Stomach (tissue), 9 donors: ENCODE measurements around the gene NAV1. TPM values are rescaled to one million over a fixed set of nuclear protein-coding genes. Genes with fewer than 3 reads are reported as not detected.

Experiments used
- DNase-seq, 2 donors: peaks; one replicate each; pipeline versions ENCODE4 v3.0.0 to v3.0.0-alpha.2; 2013 to 2019
- H3K27ac ChIP-seq, 5 donors: fragments of 200-600 bp in 4 of 5; sonication (generic) in 4 of 5; one replicate each; pipeline ENCODE4 v1.5.1; 2013 to 2019; ENCODE audit warnings: mild to moderate bottlenecking in 1 of 5, moderate library complexity in 1 of 5
- H3K27me3 ChIP-seq, 3 donors: fragments of 200-600 bp; sonication (generic); one replicate each; pipeline ENCODE4 v1.5.1; 2017 to 2019; ENCODE audit warnings: mixed run types in 1 of 3
- H3K36me3 ChIP-seq, 4 donors: fragments of 200-600 bp; sonication (generic); 1 replicate in 3 of 4; 2 replicates in 1 of 4; pipeline ENCODE4 v1.5.1; 2016 to 2019
- H3K4me1 ChIP-seq, 4 donors: fragments of 200-600 bp; sonication (generic); one replicate each; pipeline ENCODE4 v1.5.1; 2016 to 2019
- H3K4me3 ChIP-seq, 4 donors: fragments of 200-600 bp; sonication (generic) in 3 of 4; one replicate each; pipeline ENCODE4 v1.5.1; 2016 to 2019; ENCODE audit warnings: mild to moderate bottlenecking in 1 of 4
- H3K9me3 ChIP-seq, 4 donors: fragments of 200-600 bp; sonication (generic); one replicate each; pipeline ENCODE4 v1.5.1; 2016 to 2019
- CTCF ChIP-seq, 7 experiments: fragments of 450-650 bp in 4 of 7; fragments of 200-600 bp in 3 of 7; sonication (generic) in 3 of 7; IDR thresholded peaks; one replicate each; pipeline ENCODE4 v1.5.1; 2016 to 2019; ENCODE audit warnings: antibody characterized with exemption in 7 of 7, control low read depth in 2 of 7, mild to moderate bottlenecking in 1 of 7
- EP300 ChIP-seq: sonication (generic); formaldehyde crosslinking; IDR thresholded peaks from one replicate; pipeline ENCODE4 v1.6.1; 2017; ENCODE audit warnings: antibody characterized with exemption
- POLR2A ChIP-seq, 4 donors: fragments of 450-650 bp; IDR thresholded peaks; one replicate each; pipeline ENCODE4 v1.6.1; 2016; ENCODE audit warnings: antibody characterized with exemption in 4 of 4, control low read depth in 2 of 4, mild to moderate bottlenecking in 1 of 4, moderate library complexity in 1 of 4
- POLR2AphosphoS5 ChIP-seq, 3 donors: sonication (generic); formaldehyde crosslinking; IDR thresholded peaks; one replicate each; pipeline ENCODE4 v1.6.1; 2016; ENCODE audit warnings: antibody characterized with exemption in 3 of 3
- WGBS, 5 donors: extraction: QIAGEN DNeasy Blood & Tissue Kit in 3 of 5; methylation state at CpG; one replicate each; pipeline versions ENCODE4 v1.1.5 to v1.1.7; 2013 to 2018; 5-methylcytosine and 5-hydroxymethylcytosine counted together
- intact Hi-C: fragments of 100-400 bp; cut with DNase I; formaldehyde crosslinking; loops from one replicate; pipeline ENCODE4 v1.15.1; 2023; ENCODE audit warnings: low total_unique reads
- polyA plus RNA-seq, 3 donors: library from polyadenylated mRNA; stranded (reverse); fragments of 200-250 nt; gene quantifications; one replicate each; pipeline ENCODE4 v1.2.3, GENCODE V29; 2013
- total RNA-seq, 5 donors: library from RNA; depleted of rRNA; stranded (reverse); fragments of >200 nt; gene quantifications; one replicate each; pipeline versions ENCODE4 v1.1.0 to v1.2.3, GENCODE V29; 2014 to 2016
- donor health status: healthy with polysubstance abuse.
- donor health status: Bipolar disorder and iron deficiency.
- donor health status: healthy.

NAV1 gene
- total and polyA plus RNA-seq, 8 donors, result 3.0 to 33.0 (median 11.9) TPM

GRCh38 chr1:201525193-201525778 is 13.6 kb upstream of the NAV1 start:
- no peaks in the 10 kb centered on the region for H3K9me3 ChIP-seq
- H3K4me3 ChIP-seq, result no peak overlapping the region
- WGBS, 5 donors, result 85 to 98% (median 94%) methylated on average over 1 of the region's 1 CpG
- no peak for DNase-seq
- no peak for TF ChIP-seq POLR2A (IDR thresholded peaks at IDR 0.05)
- H3K36me3 ChIP-seq, result peaks cover 0 to 6% (median 1%) of the 10 kb centered on the region in 4 donors
- intact Hi-C loops, result no loop called here
- H3K4me1 ChIP-seq, result no peaks in the 10 kb centered on the region
- H3K27ac ChIP-seq, result no peak overlapping the region
- H3K27me3 ChIP-seq, result no peaks in the 10 kb centered on the region

GRCh38 chr1:201527879-201528278 is 11.0 kb upstream of the NAV1 start:
- DNase-seq, result no peak
- Histone ChIP-seq H3K36me3 (no peaks in the 10 kb centered on the region), H3K4me1 (peaks cover 0 to 15% (median 8%) of the 10 kb centered on the region in 4 donors), H3K9me3 (no peaks in the 10 kb centered on the region), H3K27ac (no peak overlapping the region), H3K27me3 (no peaks in the 10 kb centered on the region), H3K4me3 (no peak overlapping the region)
- 90 to 96% (median 93%) methylated on average over 5 of the region's 5 CpGs for WGBS, 5 donors
- intact Hi-C loops, result no loop called here
- TF ChIP-seq POLR2AphosphoS5 (IDR thresholded peaks at IDR 0.05) (no peak), EP300 (no peak), CTCF (IDR thresholded peaks at IDR 0.05) (no peak), POLR2A (IDR thresholded peaks at IDR 0.05) (no peak)

- WGBS, 5 donors, result 79 to 93% (median 83%) methylated on average over 3 of the region's 3 CpGs
These were observed 10.2 kb upstream of the NAV1 start for GRCh38 chr1:201528631-201529252.

GRCh38 chr1:201530741-201531531 is 8.0 kb upstream of the NAV1 start:
- intact Hi-C loops, result no loop called here
- Histone ChIP-seq H3K9me3 (no peaks in the 10 kb centered on the region), H3K27ac (peak overlapping the region in 3 of 5 donors; percentile 11 to 54 (median 41)), H3K4me3 (no peak overlapping the region), H3K36me3 (no peaks in the 10 kb centered on the region), H3K27me3 (peaks cover 0 to 2% (median 0%) of the 10 kb centered on the region in 3 donors), H3K4me1 (peaks cover 1 to 22% (median 14%) of the 10 kb centered on the region in 4 donors)
- WGBS, 5 donors, result 51 to 70% (median 64%) methylated on average over 22 to 26 of the region's 26 CpGs
- TF ChIP-seq POLR2A (IDR thresholded peaks at IDR 0.05) (no peak), CTCF (IDR thresholded peaks at IDR 0.05) (peak in 5 of 7 experiments; percentile 43 to 66 (median 59)), POLR2AphosphoS5 (IDR thresholded peaks at IDR 0.05) (peak in 2 of 3 donors; percentile 29 to 44), EP300 (no peak)
- peak; percentile 67 to 92 for DNase-seq

More at GRCh38 chr1:201528631-201529252, 10.2 kb upstream of the NAV1 start:
- Histone ChIP-seq H3K27me3 (no peaks in the 10 kb centered on the region), H3K4me3 (no peak overlapping the region), H3K9me3 (no peaks in the 10 kb centered on the region), H3K27ac (no peak overlapping the region), H3K4me1 (peaks cover 0 to 15% (median 8%) of the 10 kb centered on the region in 4 donors), H3K36me3 (no peaks in the 10 kb centered on the region)
- peak in 1 of 2 donors; percentile 57 for DNase-seq
- intact Hi-C loops, result no loop called here
- no peak for TF ChIP-seq POLR2A (IDR thresholded peaks at IDR 0.05)
- TF ChIP-seq CTCF (IDR thresholded peaks at IDR 0.05), result no peak
- no peak for TF ChIP-seq POLR2AphosphoS5 (IDR thresholded peaks at IDR 0.05)
- TF ChIP-seq EP300, result no peak
